ENCODE data around the gene SPPL2B.

Gene SPPL2B

DNA sequence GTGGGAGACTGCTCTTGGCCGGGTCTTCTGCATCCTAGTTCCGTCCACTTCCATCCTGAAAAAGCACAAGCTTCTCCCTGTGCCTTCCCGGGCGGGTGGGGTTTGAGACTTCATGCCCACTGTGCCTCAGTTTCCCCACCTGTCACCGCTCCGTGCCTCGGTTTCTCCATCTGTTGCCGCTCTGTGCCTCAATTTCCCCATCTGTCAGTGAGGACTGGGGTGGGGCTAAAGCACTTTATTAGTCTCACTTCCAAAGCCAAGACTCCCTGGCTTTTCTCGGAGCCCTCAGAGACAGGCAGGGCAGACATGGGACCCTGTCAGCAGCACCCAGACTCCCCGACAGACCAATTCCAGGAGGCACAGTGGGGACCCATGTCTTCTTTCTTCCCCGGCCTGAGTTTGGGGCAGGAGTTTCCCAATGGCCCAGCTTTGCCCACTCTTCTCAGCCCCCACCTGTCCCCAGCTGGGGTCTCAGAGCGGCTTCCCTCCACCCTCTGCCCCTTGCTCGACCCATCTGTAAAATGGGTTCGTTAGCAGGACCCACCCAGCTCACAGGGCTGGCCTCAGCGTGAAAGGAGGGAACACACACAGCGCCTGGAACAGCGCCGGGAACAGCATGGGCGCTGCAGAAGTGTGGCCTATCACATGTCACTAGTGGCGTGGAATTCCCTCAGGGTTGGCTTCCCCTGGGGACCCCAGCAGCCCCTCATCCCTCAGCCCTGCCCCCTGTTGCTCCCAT is 41.9 kb upstream of the SPPL2B start:
- Histone ChIP-seq H3K9me3 (ENCODE audit: insufficient read depth, low read length) (no peaks in the 10 kb centered on the region), H3K9me2 (replicated peaks; ENCODE audit: insufficient read depth, low read length) (no peaks in the 10 kb centered on the region), H3F3A (ENCODE audit: insufficient read depth) (0 out of 2 replicates have a peak, but pooled peaks cover 3% of the 10 kb centered on the region), H2AFZ (ENCODE audit: low read depth, low read length, severe bottlenecking) (no peak overlapping the region), H3K9ac (ENCODE audit: low read length) (no peak overlapping the region), H3K27me3 (ENCODE audit: low read length) (no peaks in the 10 kb centered on the region), H3K4me2 (ENCODE audit: low read depth, low read length, poor library complexity, severe bottlenecking) (no peak overlapping the region), H3K27ac (ENCODE audit: low read depth, low read length) (no peak overlapping the region), H3K4me3 (ENCODE audit: insufficient read depth, low read length, poor library complexity, severe bottlenecking) (no peak overlapping the region), H3K79me2 (ENCODE audit: insufficient read depth, low read length) (no peaks in the 10 kb centered on the region), H4K20me1 (ENCODE audit: low read depth, low read length) (no peaks in the 10 kb centered on the region), H3K36me3 (ENCODE audit: low read length) (no peaks in the 10 kb centered on the region)
- TF ChIP-seq, protein P1, sequence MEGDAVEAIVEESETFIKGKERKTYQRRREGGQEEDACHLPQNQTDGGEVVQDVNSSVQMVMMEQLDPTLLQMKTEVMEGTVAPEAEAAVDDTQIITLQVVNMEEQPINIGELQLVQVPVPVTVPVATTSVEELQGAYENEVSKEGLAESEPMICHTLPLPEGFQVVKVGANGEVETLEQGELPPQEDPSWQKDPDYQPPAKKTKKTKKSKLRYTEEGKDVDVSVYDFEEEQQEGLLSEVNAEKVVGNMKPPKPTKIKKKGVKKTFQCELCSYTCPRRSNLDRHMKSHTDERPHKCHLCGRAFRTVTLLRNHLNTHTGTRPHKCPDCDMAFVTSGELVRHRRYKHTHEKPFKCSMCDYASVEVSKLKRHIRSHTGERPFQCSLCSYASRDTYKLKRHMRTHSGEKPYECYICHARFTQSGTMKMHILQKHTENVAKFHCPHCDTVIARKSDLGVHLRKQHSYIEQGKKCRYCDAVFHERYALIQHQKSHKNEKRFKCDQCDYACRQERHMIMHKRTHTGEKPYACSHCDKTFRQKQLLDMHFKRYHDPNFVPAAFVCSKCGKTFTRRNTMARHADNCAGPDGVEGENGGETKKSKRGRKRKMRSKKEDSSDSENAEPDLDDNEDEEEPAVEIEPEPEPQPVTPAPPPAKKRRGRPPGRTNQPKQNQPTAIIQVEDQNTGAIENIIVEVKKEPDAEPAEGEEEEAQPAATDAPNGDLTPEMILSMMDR (IDR thresholded peaks at IDR 0.05; ENCODE audit: insufficient read depth, low read length, poor library complexity, severe bottlenecking), result no peak
- no peak for TF ChIP-seq EZH2phosphoT487 (conservative IDR thresholded peaks at IDR 0.05; ENCODE audit: low read length)

- H3K36me3 ChIP-seq (ENCODE audit: low read length), result no peaks in the 10 kb centered on the region
- H3K9me2 ChIP-seq (replicated peaks; ENCODE audit: insufficient read depth, low read length), result no peaks in the 10 kb centered on the region
- no peaks in the 10 kb centered on the region for H3K79me2 ChIP-seq (ENCODE audit: insufficient read depth, low read length)
- no peaks in the 10 kb centered on the region for H3K9me3 ChIP-seq (ENCODE audit: insufficient read depth, low read length)
- no peak overlapping the region for H3K4me2 ChIP-seq (ENCODE audit: low read depth, low read length, poor library complexity, severe bottlenecking)
- no peak overlapping the region for H2AFZ ChIP-seq (ENCODE audit: low read depth, low read length, severe bottlenecking)
- no peaks in the 10 kb centered on the region for H3K27me3 ChIP-seq (ENCODE audit: low read length)
- TF ChIP-seq EZH2phosphoT487 (conservative IDR thresholded peaks at IDR 0.05; ENCODE audit: low read length), result no peak
- TF ChIP-seq, protein P1 (IDR thresholded peaks at IDR 0.05; ENCODE audit: insufficient read depth, low read length, poor library complexity, severe bottlenecking), result no peak
- no peak overlapping the region for H3K9ac ChIP-seq (ENCODE audit: low read length)
- H3K4me3 ChIP-seq (ENCODE audit: insufficient read depth, low read length, poor library complexity, severe bottlenecking), result no peak overlapping the region
- H3F3A ChIP-seq (ENCODE audit: insufficient read depth), result 0 out of 2 replicates have a peak, but pooled peaks cover 3% of the 10 kb centered on the region
- H3K27ac ChIP-seq (ENCODE audit: low read depth, low read length), result no peak overlapping the region
- no peaks in the 10 kb centered on the region for H4K20me1 ChIP-seq (ENCODE audit: low read depth, low read length)
Measured at GRCh38 chr19:2287585-2288337, 40.7 kb upstream of the SPPL2B start.

GRCh38 chr19:2288338-2288817 is 40.1 kb upstream of the SPPL2B start:
- Histone ChIP-seq H2AFZ (ENCODE audit: low read depth, low read length, severe bottlenecking) (no peak overlapping the region), H3K9me2 (replicated peaks; ENCODE audit: insufficient read depth, low read length) (no peaks in the 10 kb centered on the region), H3K36me3 (ENCODE audit: low read length) (no peaks in the 10 kb centered on the region), H3K27ac (ENCODE audit: low read depth, low read length) (no peak overlapping the region), H3K4me3 (ENCODE audit: insufficient read depth, low read length, poor library complexity, severe bottlenecking) (no peak overlapping the region), H3K4me2 (ENCODE audit: low read depth, low read length, poor library complexity, severe bottlenecking) (no peak overlapping the region), H3K79me2 (ENCODE audit: insufficient read depth, low read length) (no peaks in the 10 kb centered on the region), H3K9ac (ENCODE audit: low read length) (no peak overlapping the region), H4K20me1 (ENCODE audit: low read depth, low read length) (no peaks in the 10 kb centered on the region), H3F3A (ENCODE audit: insufficient read depth) (0 out of 2 replicates have a peak, but pooled peaks cover 3% of the 10 kb centered on the region), H3K27me3 (ENCODE audit: low read length) (no peaks in the 10 kb centered on the region), H3K9me3 (ENCODE audit: insufficient read depth, low read length) (no peaks in the 10 kb centered on the region)
- no peak for TF ChIP-seq EZH2phosphoT487 (conservative IDR thresholded peaks at IDR 0.05; ENCODE audit: low read length)
- TF ChIP-seq, protein P1 (IDR thresholded peaks at IDR 0.05; ENCODE audit: insufficient read depth, low read length, poor library complexity, severe bottlenecking), result no peak

Data from SU-DHL-6 (cell line).